K562 (cell line): ENCODE data around the gene VPS45. TPM values are rescaled to one million over a fixed set of nuclear protein-coding genes. Genes with fewer than 3 reads are reported as not detected.

Experiments
- BACH1 ChIP-seq: fragments of 200-800 bp; sonication (Bioruptor generic); IDR thresholded peaks from 2 replicates; pipeline ENCODE4 v1.6.1; 2016; ENCODE audit warnings: missing genetic modification characterization, missing compliant biosample characterization
- CCNT2 ChIP-seq: IDR thresholded peaks from 2 replicates; pipeline ENCODE4 v1.6.1; 2011; ENCODE audit warnings: borderline replicate concordance, low read depth, mild to moderate bottlenecking, moderate library complexity, mixed read lengths, low read length; ENCODE audit not compliant: insufficient read length; ENCODE audit errors: extremely low read depth
- CREBBP ChIP-seq: IDR thresholded peaks from one replicate; pipeline ENCODE4 v1.6.1; 2012; ENCODE audit warnings: low read depth, mild to moderate bottlenecking, control low read depth, inconsistent platforms, low read length
- FOXJ2 ChIP-seq: fragments of 200-800 bp; sonication (Bioruptor generic); IDR thresholded peaks from 2 replicates; pipeline ENCODE4 v1.6.1; 2016; ENCODE audit warnings: missing genetic modification characterization, missing compliant biosample characterization
- GABPB1 ChIP-seq: sonication (generic); formaldehyde crosslinking; IDR thresholded peaks from 2 replicates; pipeline ENCODE4 v1.8.0; 2022; ENCODE audit warnings: mild to moderate bottlenecking, missing genetic modification reagents
- GTF2E2 ChIP-seq: fragments of 200-800 bp; sonication (Bioruptor generic); IDR thresholded peaks from 2 replicates; pipeline ENCODE4 v1.6.1; 2016; ENCODE audit warnings: missing genetic modification characterization, missing compliant biosample characterization
- KDM1A ChIP-seq, 2 experiments: fragments of 450-650 bp; IDR thresholded peaks; 2 replicates each; pipeline ENCODE4 v1.6.1; 2016; ENCODE audit warnings: mild to moderate bottlenecking in 2 of 2
- KDM2B ChIP-seq: fragments of 250-450 bp; sonication (Bioruptor Pico); IDR thresholded peaks from 2 replicates; pipeline ENCODE4 v1.8.0; 2021; ENCODE audit warnings: mild to moderate bottlenecking, moderate library complexity
- L3MBTL2 ChIP-seq: fragments of 450-650 bp; IDR thresholded peaks from 2 replicates; pipeline ENCODE4 v1.6.1; 2016; ENCODE audit warnings: mild to moderate bottlenecking, moderate library complexity
- NBN ChIP-seq: fragments of 450-650 bp; IDR thresholded peaks from 2 replicates; pipeline ENCODE4 v1.6.1; 2016; ENCODE audit warnings: low read depth, mild to moderate bottlenecking
- NFYB ChIP-seq: IDR thresholded peaks from 2 replicates; pipeline ENCODE4 v1.6.1; 2011; ENCODE audit warnings: mild to moderate bottlenecking, moderate library complexity; ENCODE audit not compliant: insufficient read length; ENCODE audit errors: extremely low read depth
- POLR2AphosphoS5 ChIP-seq: IDR thresholded peaks from 2 replicates; pipeline ENCODE4 v1.6.1; 2011; ENCODE audit warnings: mild to moderate bottlenecking, low read depth, low read length, moderate library complexity; ENCODE audit not compliant: control insufficient read depth, insufficient read depth
- POLR3G ChIP-seq: IDR thresholded peaks from 2 replicates; pipeline ENCODE4 v1.6.1; 2011; ENCODE audit not compliant: insufficient read length, insufficient replicate concordance; ENCODE audit errors: extremely low read depth
- PTTG1 ChIP-seq: fragments of 450-650 bp; IDR thresholded peaks from 2 replicates; pipeline ENCODE4 v1.6.1; 2016; ENCODE audit warnings: low read depth, mild to moderate bottlenecking, missing genetic modification characterization, missing compliant biosample characterization
- RB1 ChIP-seq: fragments of 450-650 bp; IDR thresholded peaks from 2 replicates; pipeline ENCODE4 v1.6.1; 2017; ENCODE audit warnings: low read depth, mild to moderate bottlenecking
- SMC3 ChIP-seq: conservative IDR thresholded peaks from 2 replicates; pipeline ENCODE4 v1.6.1; 2011; ENCODE audit warnings: low read depth, low read length, improper control_type of control experiment; ENCODE audit not compliant: insufficient read depth
- STAG1 ChIP-seq: sonication (generic); formaldehyde crosslinking; IDR thresholded peaks from 2 replicates; pipeline ENCODE4 v1.5.0; 2020; ENCODE audit warnings: missing genetic modification reagents, borderline replicate concordance
- ZBTB7A ChIP-seq: IDR thresholded peaks from 2 replicates; pipeline ENCODE4 v1.6.1; 2011; ENCODE audit warnings: low read depth, mild to moderate bottlenecking, low read length, moderate library complexity, borderline replicate concordance; ENCODE audit not compliant: control insufficient read depth
- ZFX ChIP-seq: sonication (generic); formaldehyde crosslinking; IDR thresholded peaks from 2 replicates; pipeline ENCODE4 v1.8.0; 2022; ENCODE audit warnings: mild to moderate bottlenecking, missing genetic modification reagents, moderate library complexity
- ZKSCAN3 ChIP-seq: fragments of 250-450 bp; sonication (Bioruptor Pico); IDR thresholded peaks from 2 replicates; pipeline ENCODE4 v1.4.0; 2020
- ZNF23 ChIP-seq: fragments of 250-450 bp; sonication (Bioruptor Pico); IDR thresholded peaks from 2 replicates; pipeline ENCODE4 v1.4.0; 2020; ENCODE audit warnings: mild to moderate bottlenecking
- ZNF445 ChIP-seq: fragments of 250-450 bp; sonication (Bioruptor Pico); IDR thresholded peaks from 2 replicates; pipeline ENCODE4 v1.4.0; 2020; ENCODE audit warnings: low read depth, mild to moderate bottlenecking, moderate library complexity
- polyA plus RNA-seq, 8 experiments: library from polyadenylated mRNA; depleted of rRNA in 4 of 8; stranded (reverse) in 5 of 8; unstranded in 3 of 8; fragments of >200 nt; fragmentation: Nextera tagmentation in 2 of 8; fragmentation: Illumina TruSeq in 1 of 8; extraction: Ambion mirVana in 2 of 8; extraction: Trizol in 1 of 8; gene quantifications; 2 replicates each; pipeline versions ENCODE4 v1.2.1 to v1.2.3, GENCODE V29; 2011 to 2014; ENCODE audit warnings: inconsistent platforms in 1 of 8, missing spikeins in 1 of 8
- total RNA-seq, 7 experiments: library from RNA; depleted of rRNA in 6 of 7; stranded (reverse); fragments of >200 nt in 6 of 7; fragmentation: Illumina TruSeq in 2 of 7; extraction: Trizol in 2 of 7; gene quantifications; 2 replicates each; pipeline versions ENCODE4 v1.2.1 to v1.2.3, GENCODE V29; 2011 to 2021; ENCODE audit warnings: low replicate concordance in 1 of 7
- TF ChIP-seq, protein P1 (sequence below): fragments of 450-650 bp; IDR thresholded peaks from 2 replicates; pipeline ENCODE4 v1.7.0; 2016; ENCODE audit warnings: borderline replicate concordance

The VPS45 gene
- total and polyA plus RNA-seq, 9 of the 15 experiments (the other 6 are each of a cell fraction or from before 2014, with no cell fraction given): 17.9 to 48.2 (median 34.4) TPM

DNA sequence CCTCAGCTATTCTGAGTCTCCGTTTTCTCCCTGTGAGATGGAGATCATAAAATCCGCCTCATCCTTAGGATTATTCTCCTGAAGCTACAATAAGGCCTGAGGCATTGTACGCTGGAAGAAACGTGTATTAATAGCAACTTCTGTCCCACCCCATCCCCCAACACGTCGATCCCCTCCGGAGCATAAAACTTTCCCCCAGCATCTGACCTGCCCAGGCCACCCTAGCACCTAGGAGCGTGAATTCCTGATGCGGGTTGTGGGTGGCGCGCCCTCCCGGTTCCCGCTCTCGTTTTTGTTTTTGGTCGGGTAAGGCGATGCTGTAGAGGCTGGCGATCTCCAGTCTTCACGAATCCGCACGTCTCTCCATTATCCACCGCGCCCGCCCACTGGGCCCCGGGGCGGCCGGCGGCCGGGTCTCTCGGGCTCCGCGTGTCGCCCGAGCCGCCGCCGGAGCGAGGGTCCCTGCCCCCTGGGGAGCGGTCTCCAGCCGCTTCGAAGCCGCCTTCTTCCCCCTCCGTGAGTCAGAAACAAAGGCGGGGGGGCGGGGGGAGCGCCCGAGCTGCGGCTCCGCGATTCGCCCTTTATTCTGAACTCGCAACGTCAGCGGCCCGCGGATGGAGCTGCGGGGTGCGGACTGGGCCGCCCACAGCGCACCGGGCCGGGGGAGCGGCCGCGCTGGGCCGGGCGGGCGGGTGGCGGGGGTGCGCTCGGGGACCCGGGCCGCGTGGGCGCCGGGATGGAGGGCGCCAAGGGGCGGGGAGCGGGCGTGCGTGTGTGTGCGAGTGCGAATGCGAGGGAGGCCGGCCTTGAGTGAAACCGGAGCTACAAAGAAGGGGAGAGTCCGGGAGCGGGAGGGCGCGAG is 81.9 kb downstream of the VPS45 start, which contains the start of gene PLEKHO1 (continued):
- TF ChIP-seq, protein P1, sequence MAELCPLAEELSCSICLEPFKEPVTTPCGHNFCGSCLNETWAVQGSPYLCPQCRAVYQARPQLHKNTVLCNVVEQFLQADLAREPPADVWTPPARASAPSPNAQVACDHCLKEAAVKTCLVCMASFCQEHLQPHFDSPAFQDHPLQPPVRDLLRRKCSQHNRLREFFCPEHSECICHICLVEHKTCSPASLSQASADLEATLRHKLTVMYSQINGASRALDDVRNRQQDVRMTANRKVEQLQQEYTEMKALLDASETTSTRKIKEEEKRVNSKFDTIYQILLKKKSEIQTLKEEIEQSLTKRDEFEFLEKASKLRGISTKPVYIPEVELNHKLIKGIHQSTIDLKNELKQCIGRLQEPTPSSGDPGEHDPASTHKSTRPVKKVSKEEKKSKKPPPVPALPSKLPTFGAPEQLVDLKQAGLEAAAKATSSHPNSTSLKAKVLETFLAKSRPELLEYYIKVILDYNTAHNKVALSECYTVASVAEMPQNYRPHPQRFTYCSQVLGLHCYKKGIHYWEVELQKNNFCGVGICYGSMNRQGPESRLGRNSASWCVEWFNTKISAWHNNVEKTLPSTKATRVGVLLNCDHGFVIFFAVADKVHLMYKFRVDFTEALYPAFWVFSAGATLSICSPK: no peak
- no peak for TF ChIP-seq POLR3G
- TF ChIP-seq ZKSCAN3 (CRISPR knock-in tag): no peak
- TF ChIP-seq GABPB1: no peak
- peak; percentile 58 for TF ChIP-seq L3MBTL2
- TF ChIP-seq BACH1 (tag): no peak
- TF ChIP-seq RB1: no peak
- no peak for TF ChIP-seq KDM1A (IDR thresholded peaks at IDR 0.05)
- peak; percentile 31 for TF ChIP-seq CCNT2
- TF ChIP-seq ZBTB7A: peak; percentile 90
- no peak for TF ChIP-seq STAG1 (CRISPR knock-in tag)
- TF ChIP-seq SMC3: no peak
- TF ChIP-seq FOXJ2 (tag): no peak
- no peak for TF ChIP-seq POLR2AphosphoS5
- no peak for TF ChIP-seq NFYB
- no peak for TF ChIP-seq NBN
- TF ChIP-seq ZNF23 (CRISPR knock-in tag): no peak
- TF ChIP-seq CREBBP: no peak
- no peak for TF ChIP-seq ZFX (CRISPR knock-in tag)
- TF ChIP-seq KDM2B (CRISPR knock-in tag): 0 out of 2 replicates have a peak, but pooled peaks have one; percentile 42
- no peak for TF ChIP-seq GTF2E2 (tag)
- no peak for TF ChIP-seq ZNF445
- TF ChIP-seq PTTG1: no peak
